SK-N-SH (cell line): Measurements from ENCODE around the gene DNASE1L2. TPM values are rescaled to one million over a fixed set of nuclear protein-coding genes. Genes with fewer than 3 reads are reported as not detected.

Experiments
- CTCF ChIA-PET: fragments of 300-600, 350-600 bp; formaldehyde crosslinking; extraction: SDS; loops from one replicate; lab custom pipeline; 2021; lab: Yijun Ruan, JAX
- POLR2A ChIA-PET: fragments of 350-600 bp; sonication (Branson Sonifier 250); formaldehyde crosslinking; extraction: SDS; loops from one replicate; lab custom pipeline; 2020; ENCODE audit warnings: antibody characterized with exemption, inconsistent platforms; lab: Yijun Ruan, JAX
- DNase-seq: peaks from one replicate; pipeline ENCODE4 v3.0.0; 2012
- H2AFZ ChIP-seq: fragments of 200-600 bp; sonication (generic); 2 replicates; pipeline ENCODE4 v1.8.1; 2016; ENCODE audit warnings: antibody characterized with exemption, mild to moderate bottlenecking, low read depth
- H3F3A ChIP-seq: fragments of 200-600 bp; sonication (generic); replicated peaks from 2 replicates; pipeline ENCODE3; 2016; ENCODE audit warnings: antibody characterized with exemption, mild to moderate bottlenecking; ENCODE audit not compliant: insufficient read depth
- H3K27ac ChIP-seq, 2 experiments: fragments of 200-500 bp in 1 of 2; fragments of 200-600 bp in 1 of 2; sonication (Bioruptor generic) in 1 of 2; sonication (generic), shearing (Covaris generic) in 1 of 2; 2 replicates each; pipeline versions ENCODE4 v1.5.1 to v1.6.1; 2014 to 2016; ENCODE audit warnings: low read depth in 2 of 2, inconsistent platforms in 1 of 2, low read length in 1 of 2, mild to moderate bottlenecking in 1 of 2, mixed read lengths in 1 of 2
- H3K27me3 ChIP-seq: fragments of 200-600 bp; sonication (generic), shearing (Covaris generic); 2 replicates; pipeline ENCODE4 v1.6.1; 2016; ENCODE audit warnings: mixed run types; ENCODE audit not compliant: insufficient read depth
- H3K36me3 ChIP-seq, 2 experiments: fragments of 200-500 bp in 1 of 2; fragments of 200-600 bp in 1 of 2; sonication (Bioruptor generic) in 1 of 2; sonication (generic) in 1 of 2; replicated peaks in 1 of 2; 2 replicates each; pipeline versions ENCODE3 to v1.5.1; 2014 to 2016; ENCODE audit warnings: low read length in 1 of 2, mild to moderate bottlenecking in 1 of 2; ENCODE audit not compliant: insufficient read depth in 2 of 2, control insufficient read depth in 1 of 2
- H3K4me1 ChIP-seq, 2 experiments: fragments of 200-500 bp in 1 of 2; fragments of 200-600 bp in 1 of 2; sonication (Bioruptor generic) in 1 of 2; sonication (generic), shearing (Covaris generic) in 1 of 2; 2 replicates each; pipeline versions ENCODE4 v1.5.1 to v1.6.1; 2014 to 2016; ENCODE audit warnings: low read depth in 1 of 2, low read length in 1 of 2, mixed run types in 1 of 2; ENCODE audit not compliant: insufficient read depth in 2 of 2, control insufficient read depth in 1 of 2
- H3K4me2 ChIP-seq: fragments of 200-600 bp; sonication (generic), shearing (Covaris generic); 2 replicates; pipeline ENCODE4 v1.6.1; 2017; ENCODE audit warnings: mixed run types
- H3K4me3 ChIP-seq, 2 experiments: fragments of 200-500 bp in 1 of 2; fragments of 200-600 bp in 1 of 2; sonication (Bioruptor generic) in 1 of 2; sonication (generic), shearing (Covaris generic) in 1 of 2; 2 replicates each; pipeline versions ENCODE4 v1.5.1 to v1.8.1; 2014 to 2016; ENCODE audit warnings: low read depth in 2 of 2, inconsistent platforms in 1 of 2, low read length in 1 of 2, mild to moderate bottlenecking in 1 of 2, mixed read lengths in 1 of 2, moderate library complexity in 1 of 2
- H3K79me2 ChIP-seq: fragments of 200-600 bp; sonication (generic); 2 replicates; pipeline ENCODE4 v1.8.1; 2017; ENCODE audit warnings: mild to moderate bottlenecking; ENCODE audit not compliant: insufficient read depth
- H3K9ac ChIP-seq: fragments of 200-600 bp; sonication (generic); 2 replicates; pipeline ENCODE4 v1.6.1; 2017; ENCODE audit warnings: mixed run types
- H3K9me2 ChIP-seq: fragments of 200-600 bp; sonication (generic); 2 replicates; pipeline ENCODE4 v1.6.1; 2017; ENCODE audit warnings: mixed run types
- H3K9me3 ChIP-seq: fragments of 200-600 bp; sonication (generic); 2 replicates; pipeline ENCODE4 v1.6.1; 2017; ENCODE audit warnings: mixed run types, mild to moderate bottlenecking, moderate library complexity
- H4K20me1 ChIP-seq: fragments of 200-600 bp; sonication (generic); 2 replicates; pipeline ENCODE4 v1.6.1; 2017; ENCODE audit warnings: mild to moderate bottlenecking, mixed run types; ENCODE audit not compliant: insufficient read depth
- CHD2 ChIP-seq: fragments of 150-350 bp; IDR thresholded peaks from 2 replicates; pipeline ENCODE4 v1.6.1; 2018; ENCODE audit warnings: low read length; ENCODE audit not compliant: partially characterized antibody
- ELF1 ChIP-seq: IDR thresholded peaks from 2 replicates; pipeline ENCODE4 v1.4.0; 2012
- FOSL2 ChIP-seq: IDR thresholded peaks from 2 replicates; pipeline ENCODE4 v1.4.0; 2012; ENCODE audit warnings: low read depth, mild to moderate bottlenecking, moderate library complexity, borderline replicate concordance
- FOXJ3 ChIP-seq: sonication (generic); formaldehyde crosslinking; IDR thresholded peaks from 2 replicates; pipeline ENCODE4 v1.5.1; 2020; ENCODE audit warnings: mild to moderate bottlenecking, missing genetic modification reagents
- FOXM1 ChIP-seq: IDR thresholded peaks from 2 replicates; pipeline ENCODE4 v1.4.0; 2012; ENCODE audit warnings: low read depth, mild to moderate bottlenecking
- GABPA ChIP-seq: IDR thresholded peaks from 2 replicates; pipeline ENCODE4 v1.4.0; 2012; ENCODE audit warnings: low read depth, mild to moderate bottlenecking
- JUND ChIP-seq: IDR thresholded peaks from 2 replicates; pipeline ENCODE4 v1.4.0; 2012
- MXI1 ChIP-seq: IDR thresholded peaks from 2 replicates; pipeline ENCODE4 v1.6.1; 2012; ENCODE audit warnings: mild to moderate bottlenecking, low read depth, low read length, improper control_type of control experiment
- RCOR1 ChIP-seq: fragments of 150-350 bp; IDR thresholded peaks from 2 replicates; pipeline ENCODE4 v1.6.1; 2017; ENCODE audit warnings: antibody characterized with exemption, low read length
- RFX5 ChIP-seq: IDR thresholded peaks from 2 replicates; pipeline ENCODE4 v1.6.1; 2012; ENCODE audit warnings: mild to moderate bottlenecking, improper control_type of control experiment, low read length
- YY1 ChIP-seq: IDR thresholded peaks from 2 replicates; pipeline ENCODE4 v1.4.0; 2012; ENCODE audit warnings: low read depth, mild to moderate bottlenecking
- WGBS: methylation state at CpG from one replicate; pipeline ENCODE4 v1.1.6; 2017; ENCODE audit warnings: low lambda C conversion rate; 5-methylcytosine and 5-hydroxymethylcytosine counted together
- polyA plus RNA-seq, 3 experiments: library from polyadenylated mRNA; depleted of rRNA; stranded (reverse); fragments of >200 nt; gene quantifications; 2 replicates each; pipeline ENCODE4 v1.2.3, GENCODE V29; 2012
- TF ChIP-seq, protein P1 (sequence below): fragments of 200-600 bp; sonication (generic); IDR thresholded peaks from 2 replicates; pipeline ENCODE4 v1.6.1; 2017; ENCODE audit warnings: antibody characterized with exemption, mild to moderate bottlenecking, moderate library complexity
- TF ChIP-seq, protein P2 (sequence below): fragments of 150-350 bp; IDR thresholded peaks from 2 replicates; pipeline ENCODE4 v1.6.1; 2016; ENCODE audit warnings: mild to moderate bottlenecking, low read depth, low read length
- TF ChIP-seq, protein P3 (sequence below): IDR thresholded peaks from 2 replicates; pipeline ENCODE4; 2012

The DNASE1L2 gene
- polyA plus RNA-seq, 1 of the 3 experiments (the other 2 are of a cell fraction) = 2.5 TPM

DNA sequence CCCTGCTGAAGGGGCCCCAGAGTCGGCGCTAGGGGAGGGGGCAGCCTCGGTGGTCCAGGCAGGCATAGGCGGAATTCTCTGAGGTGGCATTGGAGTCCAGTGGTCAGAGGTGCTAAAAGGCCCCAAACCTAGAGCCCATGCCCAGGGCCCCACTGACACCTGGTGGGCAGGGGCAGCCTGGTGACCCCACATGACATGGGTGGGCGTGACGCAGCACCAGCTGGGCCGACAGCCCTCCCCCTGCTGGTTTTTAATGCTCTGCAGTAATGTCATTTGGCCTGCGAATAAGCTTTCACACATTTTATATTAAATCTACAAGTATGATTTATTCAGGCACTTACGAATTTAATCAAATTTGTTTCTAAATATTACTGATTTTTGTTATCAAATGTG lies 33.8 kb downstream of the DNASE1L2 start:
- 90% methylated on average over 2 of the region's 9 CpGs for WGBS
- Histone ChIP-seq H4K20me1 (peaks cover 30% of the 10 kb centered on the region), H3K79me2 (peaks cover 61% of the 10 kb centered on the region), H3K27ac (no peak overlapping the region), H3F3A (peaks cover 10% of the 10 kb centered on the region), H3K9me2 (no peaks in the 10 kb centered on the region), H3K4me3 (no peak overlapping the region), H3K4me2 (peak overlapping the region; percentile 97), H3K9me3 (no peaks in the 10 kb centered on the region), H3K27me3 (no peaks in the 10 kb centered on the region), H2AFZ (no peak overlapping the region), H3K4me1 (peaks cover 12 to 25% of the 10 kb centered on the region in 2 experiments; a peak in 2 of 4 replicates), H3K9ac (no peak overlapping the region; the same call in 1 of the 2 replicates), H3K36me3 (peaks cover 8 to 14% of the 10 kb centered on the region in 2 experiments)
- ChIA-PET CTCF (interaction anchor here (1.3 to 1.4 kb wide), 3 partner anchors 9 to 153 kb away, joined by 4 to 5 read pairs (median 4); partner anchors contain the start of gene ABCA3), POLR2A (interaction anchor here (0.6 to 1.5 kb wide), 3 partner anchors 9 to 43 kb away, joined by 3 read pairs; no protein-coding TSS in a partner anchor)
- TF ChIP-seq RCOR1 = no peak
- TF ChIP-seq, protein P1, sequence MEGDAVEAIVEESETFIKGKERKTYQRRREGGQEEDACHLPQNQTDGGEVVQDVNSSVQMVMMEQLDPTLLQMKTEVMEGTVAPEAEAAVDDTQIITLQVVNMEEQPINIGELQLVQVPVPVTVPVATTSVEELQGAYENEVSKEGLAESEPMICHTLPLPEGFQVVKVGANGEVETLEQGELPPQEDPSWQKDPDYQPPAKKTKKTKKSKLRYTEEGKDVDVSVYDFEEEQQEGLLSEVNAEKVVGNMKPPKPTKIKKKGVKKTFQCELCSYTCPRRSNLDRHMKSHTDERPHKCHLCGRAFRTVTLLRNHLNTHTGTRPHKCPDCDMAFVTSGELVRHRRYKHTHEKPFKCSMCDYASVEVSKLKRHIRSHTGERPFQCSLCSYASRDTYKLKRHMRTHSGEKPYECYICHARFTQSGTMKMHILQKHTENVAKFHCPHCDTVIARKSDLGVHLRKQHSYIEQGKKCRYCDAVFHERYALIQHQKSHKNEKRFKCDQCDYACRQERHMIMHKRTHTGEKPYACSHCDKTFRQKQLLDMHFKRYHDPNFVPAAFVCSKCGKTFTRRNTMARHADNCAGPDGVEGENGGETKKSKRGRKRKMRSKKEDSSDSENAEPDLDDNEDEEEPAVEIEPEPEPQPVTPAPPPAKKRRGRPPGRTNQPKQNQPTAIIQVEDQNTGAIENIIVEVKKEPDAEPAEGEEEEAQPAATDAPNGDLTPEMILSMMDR = no peak
- TF ChIP-seq, protein P2, sequence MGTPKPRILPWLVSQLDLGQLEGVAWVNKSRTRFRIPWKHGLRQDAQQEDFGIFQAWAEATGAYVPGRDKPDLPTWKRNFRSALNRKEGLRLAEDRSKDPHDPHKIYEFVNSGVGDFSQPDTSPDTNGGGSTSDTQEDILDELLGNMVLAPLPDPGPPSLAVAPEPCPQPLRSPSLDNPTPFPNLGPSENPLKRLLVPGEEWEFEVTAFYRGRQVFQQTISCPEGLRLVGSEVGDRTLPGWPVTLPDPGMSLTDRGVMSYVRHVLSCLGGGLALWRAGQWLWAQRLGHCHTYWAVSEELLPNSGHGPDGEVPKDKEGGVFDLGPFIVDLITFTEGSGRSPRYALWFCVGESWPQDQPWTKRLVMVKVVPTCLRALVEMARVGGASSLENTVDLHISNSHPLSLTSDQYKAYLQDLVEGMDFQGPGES = no peak
- TF ChIP-seq MXI1 = no peak
- no peak for TF ChIP-seq GABPA
- TF ChIP-seq JUND = no peak
- no peak for TF ChIP-seq FOXJ3 (CRISPR knock-in tag)
- no peak for TF ChIP-seq CHD2
- TF ChIP-seq YY1 = no peak
- no peak for TF ChIP-seq FOSL2
- no peak for TF ChIP-seq FOXM1
- TF ChIP-seq RFX5 = no peak
- TF ChIP-seq, protein P3, sequence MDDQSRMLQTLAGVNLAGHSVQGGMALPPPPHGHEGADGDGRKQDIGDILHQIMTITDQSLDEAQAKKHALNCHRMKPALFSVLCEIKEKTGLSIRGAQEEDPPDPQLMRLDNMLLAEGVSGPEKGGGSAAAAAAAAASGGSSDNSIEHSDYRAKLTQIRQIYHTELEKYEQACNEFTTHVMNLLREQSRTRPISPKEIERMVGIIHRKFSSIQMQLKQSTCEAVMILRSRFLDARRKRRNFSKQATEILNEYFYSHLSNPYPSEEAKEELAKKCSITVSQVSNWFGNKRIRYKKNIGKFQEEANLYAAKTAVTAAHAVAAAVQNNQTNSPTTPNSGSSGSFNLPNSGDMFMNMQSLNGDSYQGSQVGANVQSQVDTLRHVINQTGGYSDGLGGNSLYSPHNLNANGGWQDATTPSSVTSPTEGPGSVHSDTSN = no peak
- no peak for TF ChIP-seq ELF1
- DNase-seq = peak; percentile 57
